ENCODE results near the gene PMEPA1. TPM values are rescaled to one million over a fixed set of nuclear protein-coding genes. Genes with fewer than 3 reads are reported as not detected.
A peak's percentile ranks its signal among the peaks of the same experiment; 100 is the strongest.

PMEPA1 gene
- total and polyA plus RNA-seq, 2 experiments from 2014 or later, result 7.3 to 15.4 TPM

DNA sequence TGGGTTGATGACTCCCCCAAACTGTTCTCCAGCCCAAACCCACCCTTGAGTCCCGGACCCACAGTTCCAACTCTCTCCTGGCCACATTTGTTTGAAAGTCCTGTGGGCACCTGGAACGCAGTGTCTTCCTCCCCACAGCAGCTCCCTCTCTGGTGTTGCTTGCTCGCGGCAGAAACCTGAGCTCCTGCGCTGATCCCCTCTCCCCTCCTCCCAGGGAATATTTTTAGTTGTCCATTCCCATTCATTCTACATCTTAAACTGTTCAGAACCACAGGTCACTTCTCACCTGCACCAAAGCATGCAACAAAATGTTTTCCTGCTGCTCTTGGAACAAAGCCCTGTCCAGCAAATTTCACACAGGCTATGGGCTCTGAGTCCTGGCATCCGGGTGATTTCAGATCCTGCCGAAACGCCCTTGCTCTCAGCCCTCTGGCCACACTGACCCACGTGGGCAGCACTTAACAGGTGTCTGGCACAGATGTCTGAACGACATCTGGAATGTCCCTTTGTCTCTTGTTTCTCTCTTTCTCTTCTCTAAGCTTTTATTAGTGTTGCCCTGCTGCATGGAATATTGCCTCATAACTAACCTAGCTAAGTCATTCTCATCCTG, 27.0 kb upstream of the PMEPA1 start:
- no peaks in the 10 kb centered on the region; the same call in 1 of the 3 replicates for H3K9me3 Mint-ChIP-seq

More for the DNA sequence above, 27.0 kb upstream of the PMEPA1 start:
- H3K27ac Mint-ChIP-seq, result no peak overlapping the region
- peaks cover 14% of the 10 kb centered on the region for H3K4me1 Mint-ChIP-seq
- 0 out of 2 replicates have a peak overlapping the region, but pooled peaks have one; percentile 18 for H2AFZ ChIP-seq
- TF ChIP-seq STAT1 (IDR thresholded peaks at IDR 0.05; ENCODE audit: unreplicated experiment), result no peak
- TF ChIP-seq JUNB (IDR thresholded peaks at IDR 0.05; ENCODE audit: unreplicated experiment), result no peak
- TF ChIP-seq EZH2phosphoT487 (IDR thresholded peaks at IDR 0.05; ENCODE audit: unreplicated experiment), result no peak
- TF ChIP-seq EZH2 (IDR thresholded peaks at IDR 0.05; ENCODE audit: low read depth, unreplicated experiment), result no peak
- TF ChIP-seq, protein P1, sequence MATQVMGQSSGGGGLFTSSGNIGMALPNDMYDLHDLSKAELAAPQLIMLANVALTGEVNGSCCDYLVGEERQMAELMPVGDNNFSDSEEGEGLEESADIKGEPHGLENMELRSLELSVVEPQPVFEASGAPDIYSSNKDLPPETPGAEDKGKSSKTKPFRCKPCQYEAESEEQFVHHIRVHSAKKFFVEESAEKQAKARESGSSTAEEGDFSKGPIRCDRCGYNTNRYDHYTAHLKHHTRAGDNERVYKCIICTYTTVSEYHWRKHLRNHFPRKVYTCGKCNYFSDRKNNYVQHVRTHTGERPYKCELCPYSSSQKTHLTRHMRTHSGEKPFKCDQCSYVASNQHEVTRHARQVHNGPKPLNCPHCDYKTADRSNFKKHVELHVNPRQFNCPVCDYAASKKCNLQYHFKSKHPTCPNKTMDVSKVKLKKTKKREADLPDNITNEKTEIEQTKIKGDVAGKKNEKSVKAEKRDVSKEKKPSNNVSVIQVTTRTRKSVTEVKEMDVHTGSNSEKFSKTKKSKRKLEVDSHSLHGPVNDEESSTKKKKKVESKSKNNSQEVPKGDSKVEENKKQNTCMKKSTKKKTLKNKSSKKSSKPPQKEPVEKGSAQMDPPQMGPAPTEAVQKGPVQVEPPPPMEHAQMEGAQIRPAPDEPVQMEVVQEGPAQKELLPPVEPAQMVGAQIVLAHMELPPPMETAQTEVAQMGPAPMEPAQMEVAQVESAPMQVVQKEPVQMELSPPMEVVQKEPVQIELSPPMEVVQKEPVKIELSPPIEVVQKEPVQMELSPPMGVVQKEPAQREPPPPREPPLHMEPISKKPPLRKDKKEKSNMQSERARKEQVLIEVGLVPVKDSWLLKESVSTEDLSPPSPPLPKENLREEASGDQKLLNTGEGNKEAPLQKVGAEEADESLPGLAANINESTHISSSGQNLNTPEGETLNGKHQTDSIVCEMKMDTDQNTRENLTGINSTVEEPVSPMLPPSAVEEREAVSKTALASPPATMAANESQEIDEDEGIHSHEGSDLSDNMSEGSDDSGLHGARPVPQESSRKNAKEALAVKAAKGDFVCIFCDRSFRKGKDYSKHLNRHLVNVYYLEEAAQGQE (IDR thresholded peaks at IDR 0.05; ENCODE audit: unreplicated experiment), result no peak
- TF ChIP-seq, protein P2, sequence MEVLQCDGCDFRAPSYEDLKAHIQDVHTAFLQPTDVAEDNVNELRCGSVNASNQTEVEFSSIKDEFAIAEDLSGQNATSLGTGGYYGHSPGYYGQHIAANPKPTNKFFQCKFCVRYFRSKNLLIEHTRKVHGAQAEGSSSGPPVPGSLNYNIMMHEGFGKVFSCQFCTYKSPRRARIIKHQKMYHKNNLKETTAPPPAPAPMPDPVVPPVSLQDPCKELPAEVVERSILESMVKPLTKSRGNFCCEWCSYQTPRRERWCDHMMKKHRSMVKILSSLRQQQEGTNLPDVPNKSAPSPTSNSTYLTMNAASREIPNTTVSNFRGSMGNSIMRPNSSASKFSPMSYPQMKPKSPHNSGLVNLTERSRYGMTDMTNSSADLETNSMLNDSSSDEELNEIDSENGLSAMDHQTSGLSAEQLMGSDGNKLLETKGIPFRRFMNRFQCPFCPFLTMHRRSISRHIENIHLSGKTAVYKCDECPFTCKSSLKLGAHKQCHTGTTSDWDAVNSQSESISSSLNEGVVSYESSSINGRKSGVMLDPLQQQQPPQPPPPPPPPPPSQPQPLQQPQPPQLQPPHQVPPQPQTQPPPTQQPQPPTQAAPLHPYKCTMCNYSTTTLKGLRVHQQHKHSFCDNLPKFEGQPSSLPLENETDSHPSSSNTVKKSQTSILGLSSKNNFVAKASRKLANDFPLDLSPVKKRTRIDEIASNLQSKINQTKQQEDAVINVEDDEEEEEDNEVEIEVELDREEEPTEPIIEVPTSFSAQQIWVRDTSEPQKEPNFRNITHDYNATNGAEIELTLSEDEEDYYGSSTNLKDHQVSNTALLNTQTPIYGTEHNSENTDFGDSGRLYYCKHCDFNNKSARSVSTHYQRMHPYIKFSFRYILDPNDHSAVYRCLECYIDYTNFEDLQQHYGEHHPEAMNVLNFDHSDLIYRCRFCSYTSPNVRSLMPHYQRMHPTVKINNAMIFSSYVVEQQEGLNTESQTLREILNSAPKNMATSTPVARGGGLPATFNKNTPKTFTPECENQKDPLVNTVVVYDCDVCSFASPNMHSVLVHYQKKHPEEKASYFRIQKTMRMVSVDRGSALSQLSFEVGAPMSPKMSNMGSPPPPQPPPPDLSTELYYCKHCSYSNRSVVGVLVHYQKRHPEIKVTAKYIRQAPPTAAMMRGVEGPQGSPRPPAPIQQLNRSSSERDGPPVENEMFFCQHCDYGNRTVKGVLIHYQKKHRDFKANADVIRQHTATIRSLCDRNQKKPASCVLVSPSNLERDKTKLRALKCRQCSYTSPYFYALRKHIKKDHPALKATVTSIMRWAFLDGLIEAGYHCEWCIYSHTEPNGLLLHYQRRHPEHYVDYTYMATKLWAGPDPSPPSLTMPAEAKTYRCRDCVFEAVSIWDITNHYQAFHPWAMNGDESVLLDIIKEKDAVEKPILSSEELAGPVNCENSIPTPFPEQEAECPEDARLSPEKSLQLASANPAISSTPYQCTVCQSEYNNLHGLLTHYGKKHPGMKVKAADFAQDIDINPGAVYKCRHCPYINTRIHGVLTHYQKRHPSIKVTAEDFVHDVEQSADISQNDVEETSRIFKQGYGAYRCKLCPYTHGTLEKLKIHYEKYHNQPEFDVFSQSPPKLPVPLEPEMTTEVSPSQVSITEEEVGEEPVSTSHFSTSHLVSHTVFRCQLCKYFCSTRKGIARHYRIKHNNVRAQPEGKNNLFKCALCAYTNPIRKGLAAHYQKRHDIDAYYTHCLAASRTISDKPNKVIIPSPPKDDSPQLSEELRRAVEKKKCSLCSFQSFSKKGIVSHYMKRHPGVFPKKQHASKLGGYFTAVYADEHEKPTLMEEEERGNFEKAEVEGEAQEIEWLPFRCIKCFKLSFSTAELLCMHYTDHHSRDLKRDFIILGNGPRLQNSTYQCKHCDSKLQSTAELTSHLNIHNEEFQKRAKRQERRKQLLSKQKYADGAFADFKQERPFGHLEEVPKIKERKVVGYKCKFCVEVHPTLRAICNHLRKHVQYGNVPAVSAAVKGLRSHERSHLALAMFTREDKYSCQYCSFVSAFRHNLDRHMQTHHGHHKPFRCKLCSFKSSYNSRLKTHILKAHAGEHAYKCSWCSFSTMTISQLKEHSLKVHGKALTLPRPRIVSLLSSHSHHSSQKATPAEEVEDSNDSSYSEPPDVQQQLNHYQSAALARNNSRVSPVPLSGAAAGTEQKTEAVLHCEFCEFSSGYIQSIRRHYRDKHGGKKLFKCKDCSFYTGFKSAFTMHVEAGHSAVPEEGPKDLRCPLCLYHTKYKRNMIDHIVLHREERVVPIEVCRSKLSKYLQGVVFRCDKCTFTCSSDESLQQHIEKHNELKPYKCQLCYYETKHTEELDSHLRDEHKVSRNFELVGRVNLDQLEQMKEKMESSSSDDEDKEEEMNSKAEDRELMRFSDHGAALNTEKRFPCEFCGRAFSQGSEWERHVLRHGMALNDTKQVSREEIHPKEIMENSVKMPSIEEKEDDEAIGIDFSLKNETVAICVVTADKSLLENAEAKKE (CRISPR knock-in tag; IDR thresholded peaks at IDR 0.05), result no peak
- TF ChIP-seq NANOG (IDR thresholded peaks at IDR 0.05; ENCODE audit: borderline replicate concordance), result no peak
- TF ChIP-seq CREB1 (CRISPR knock-in tag; IDR thresholded peaks at IDR 0.05; ENCODE audit: low read depth), result no peak
- TF ChIP-seq, protein P3, sequence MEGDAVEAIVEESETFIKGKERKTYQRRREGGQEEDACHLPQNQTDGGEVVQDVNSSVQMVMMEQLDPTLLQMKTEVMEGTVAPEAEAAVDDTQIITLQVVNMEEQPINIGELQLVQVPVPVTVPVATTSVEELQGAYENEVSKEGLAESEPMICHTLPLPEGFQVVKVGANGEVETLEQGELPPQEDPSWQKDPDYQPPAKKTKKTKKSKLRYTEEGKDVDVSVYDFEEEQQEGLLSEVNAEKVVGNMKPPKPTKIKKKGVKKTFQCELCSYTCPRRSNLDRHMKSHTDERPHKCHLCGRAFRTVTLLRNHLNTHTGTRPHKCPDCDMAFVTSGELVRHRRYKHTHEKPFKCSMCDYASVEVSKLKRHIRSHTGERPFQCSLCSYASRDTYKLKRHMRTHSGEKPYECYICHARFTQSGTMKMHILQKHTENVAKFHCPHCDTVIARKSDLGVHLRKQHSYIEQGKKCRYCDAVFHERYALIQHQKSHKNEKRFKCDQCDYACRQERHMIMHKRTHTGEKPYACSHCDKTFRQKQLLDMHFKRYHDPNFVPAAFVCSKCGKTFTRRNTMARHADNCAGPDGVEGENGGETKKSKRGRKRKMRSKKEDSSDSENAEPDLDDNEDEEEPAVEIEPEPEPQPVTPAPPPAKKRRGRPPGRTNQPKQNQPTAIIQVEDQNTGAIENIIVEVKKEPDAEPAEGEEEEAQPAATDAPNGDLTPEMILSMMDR (conservative IDR thresholded peaks at IDR 0.05; ENCODE audit: low read depth in 2 of 2), result no peak
- TF ChIP-seq POLR2AphosphoS5 (IDR thresholded peaks at IDR 0.05; ENCODE audit: low read depth), result no peak
- no peak for TF ChIP-seq ZNF331 (CRISPR knock-in tag; IDR thresholded peaks at IDR 0.05; ENCODE audit: low read depth)
- no peak for TF ChIP-seq ZNF114 (CRISPR knock-in tag; IDR thresholded peaks at IDR 0.05)
- TF ChIP-seq, protein P4, sequence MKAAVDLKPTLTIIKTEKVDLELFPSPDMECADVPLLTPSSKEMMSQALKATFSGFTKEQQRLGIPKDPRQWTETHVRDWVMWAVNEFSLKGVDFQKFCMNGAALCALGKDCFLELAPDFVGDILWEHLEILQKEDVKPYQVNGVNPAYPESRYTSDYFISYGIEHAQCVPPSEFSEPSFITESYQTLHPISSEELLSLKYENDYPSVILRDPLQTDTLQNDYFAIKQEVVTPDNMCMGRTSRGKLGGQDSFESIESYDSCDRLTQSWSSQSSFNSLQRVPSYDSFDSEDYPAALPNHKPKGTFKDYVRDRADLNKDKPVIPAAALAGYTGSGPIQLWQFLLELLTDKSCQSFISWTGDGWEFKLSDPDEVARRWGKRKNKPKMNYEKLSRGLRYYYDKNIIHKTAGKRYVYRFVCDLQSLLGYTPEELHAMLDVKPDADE (IDR thresholded peaks at IDR 0.05), result no peak
- no peak overlapping the region for H3K4me2 ChIP-seq
- no peak for ATAC-seq
- H3K27me3 ChIP-seq (ENCODE audit: insufficient read depth), result no peaks in the 10 kb centered on the region
- no peaks in the 10 kb centered on the region for H3K79me2 ChIP-seq (replicated peaks; ENCODE audit: insufficient read depth)
- peaks cover 5% of the 10 kb centered on the region; the same call in 1 of the 2 replicates for H3K4me1 ChIP-seq (ENCODE audit: insufficient read depth)
- no peaks in the 10 kb centered on the region for H4K20me1 ChIP-seq (replicated peaks; ENCODE audit: insufficient read depth)
- no peak overlapping the region for H3K4me3 ChIP-seq
- no peaks in the 10 kb centered on the region for H3K36me3 Mint-ChIP-seq (ENCODE audit: low read depth)
- H3F3A ChIP-seq (replicated peaks; ENCODE audit: low read depth), result no peaks in the 10 kb centered on the region
- H3K36me3 ChIP-seq (ENCODE audit: insufficient read depth), result no peaks in the 10 kb centered on the region
- H3K27ac ChIP-seq (ENCODE audit: low read depth), result no peak overlapping the region
- peaks cover 2% of the 10 kb centered on the region for H3K27me3 Mint-ChIP-seq (ENCODE audit: insufficient read depth, low read depth, poor library complexity)
- H3K9me2 ChIP-seq (ENCODE audit: insufficient read depth), result peaks cover 6% of the 10 kb centered on the region; the same call in 1 of the 2 replicates
- DNase-seq (ENCODE audit: low spot score), result no peak
- H3K4me3 Mint-ChIP-seq, result no peak overlapping the region

Data from GM23338 (cell line).